HepG2 (cell line): ENCODE data around the gene PRXL2B. TPM values are rescaled to one million over a fixed set of nuclear protein-coding genes. Genes with fewer than 3 reads are reported as not detected.

ENCODE experiments used
- ATAC-seq: fragments of 200-7000 bp; cut with Tn5 transposase; 3 replicates; pipeline ENCODE4 v1.9.1; 2020; ENCODE audit warnings: mild to moderate bottlenecking, moderate library complexity
- BruUV-seq: library from RNA; stranded (reverse); fragments of 400-500 nt; replicated peaks from 2 replicates; lab custom pipeline; 2021; lab: Mats Ljungman, UMichigan
- CTCF ChIA-PET: fragments of 300-600 bp; formaldehyde crosslinking; extraction: SDS; loops from one replicate; lab custom pipeline; 2021; ENCODE audit warnings: low total read pairs, inconsistent platforms, low intra/inter-chr PET ratio; lab: Yijun Ruan, JAX
- POLR2A ChIA-PET: fragments of 350-600 bp; sonication (Branson Sonifier 250); formaldehyde crosslinking; loops from one replicate; lab custom pipeline; 2020; ENCODE audit warnings: antibody characterized with exemption, inconsistent platforms; lab: Yijun Ruan, JAX
- DNase-seq: peaks from one replicate; pipeline ENCODE4 v3.0.0-alpha.2; 2015; ENCODE audit warnings: low spot score
- FAIRE-seq: peaks from 3 replicates; lab custom pipeline; 2011; peaks lifted over from hg19 to GRCh38; lab: Jason Lieb, UNC
- H2AFZ ChIP-seq: one replicate; pipeline ENCODE4 v1.6.1; 2011; ENCODE audit warnings: low read length, inconsistent platforms
- H3K27ac ChIP-seq: fragments of 300-600 bp; 3 replicates; pipeline ENCODE4 v1.8.0; 2011; ENCODE audit warnings: mixed run types, mild to moderate bottlenecking, mixed read lengths, low read length, inconsistent platforms; ENCODE audit not compliant: insufficient read depth; ENCODE audit errors: extremely low read length
- H3K27me3 ChIP-seq, 2 experiments: fragments of 200-600 bp in 1 of 2; 2 replicates in 1 of 2; 3 replicates in 1 of 2; pipeline versions ENCODE4 v1.6.0 to v1.8.0; 2011; ENCODE audit warnings: low read length in 2 of 2, mild to moderate bottlenecking in 2 of 2, moderate library complexity in 2 of 2, inconsistent platforms in 1 of 2; ENCODE audit not compliant: insufficient read depth in 2 of 2, control insufficient read depth in 1 of 2
- H3K36me3 ChIP-seq, 2 experiments: fragments of 200-600 bp in 1 of 2; replicated peaks in 1 of 2; 2 replicates in 1 of 2; 3 replicates in 1 of 2; pipeline versions ENCODE4 v1.5.1 to v1.8.0; 2011; ENCODE audit warnings: low read length in 2 of 2, inconsistent platforms in 1 of 2; ENCODE audit not compliant: insufficient read depth in 2 of 2, control insufficient read depth in 1 of 2
- H3K4me1 ChIP-seq: 2 replicates; pipeline ENCODE4 v1.5.1; 2012; ENCODE audit warnings: low read length, inconsistent platforms; ENCODE audit not compliant: insufficient read depth
- H3K4me2 ChIP-seq: 2 replicates; pipeline ENCODE4 v1.6.0; 2011; ENCODE audit warnings: low read depth, low read length, inconsistent platforms
- H3K4me3 ChIP-seq, 3 experiments: fragments of 200-600 bp in 1 of 3; sonication (generic), shearing (Covaris generic) in 1 of 3; replicated peaks in 1 of 3; 2 replicates each; pipeline ENCODE4 v1.5.1; 2011 to 2016; ENCODE audit warnings: low read length in 3 of 3, inconsistent platforms in 2 of 3, low read depth in 2 of 3, mild to moderate bottlenecking in 2 of 3, control low read depth in 1 of 3, mixed read lengths in 1 of 3; ENCODE audit not compliant: insufficient read depth in 1 of 3
- H3K79me2 ChIP-seq: one replicate; pipeline ENCODE4 v1.6.1; 2011; ENCODE audit warnings: low read length, inconsistent platforms; ENCODE audit not compliant: insufficient read depth
- H3K9ac ChIP-seq: 2 replicates; pipeline ENCODE4 v1.6.0; 2011; ENCODE audit warnings: mild to moderate bottlenecking, low read depth, low read length, inconsistent platforms; ENCODE audit not compliant: insufficient read depth
- H3K9me3 ChIP-seq: 2 replicates; pipeline ENCODE4 v1.5.1; 2012; ENCODE audit warnings: mild to moderate bottlenecking, low read length
- H4K20me1 ChIP-seq: 2 replicates; pipeline ENCODE4 v1.6.0; 2011; ENCODE audit warnings: inconsistent platforms, mild to moderate bottlenecking, low read length, moderate library complexity; ENCODE audit not compliant: insufficient read depth
- TCF7L2 ChIP-seq: IDR thresholded peaks from 2 replicates; pipeline ENCODE4 v1.6.1; 2011; ENCODE audit warnings: mild to moderate bottlenecking, low read depth, low read length, moderate library complexity
- WGBS: methylation state at CpG from one replicate; pipeline ENCODE4 v1.1.6; 2017; ENCODE audit warnings: low lambda C conversion rate; 5-methylcytosine and 5-hydroxymethylcytosine counted together
- in situ Hi-C: cut with HindIII; loops from 2 replicates; pipeline ENCODE4 v1.10.0; 2017; ENCODE audit warnings: low pct_unique_long_range_greater_than_20kb; ENCODE audit not compliant: extremely low pct_ligation_motif_present
- intact Hi-C: fragments of 100-400 bp; cut with micrococcal nuclease; formaldehyde crosslinking; loops from one replicate; pipeline ENCODE4 v1.10.0; 2022; ENCODE audit not compliant: unreplicated experiment
- polyA plus RNA-seq, 8 experiments: library from polyadenylated mRNA; depleted of rRNA in 3 of 8; stranded (reverse) in 7 of 8; unstranded in 1 of 8; fragments of >200 nt; fragmentation: Illumina TruSeq in 4 of 8; extraction: Trizol in 4 of 8; gene quantifications; 2 replicates each; pipeline versions ENCODE4 v1.2.1 to v1.2.3, GENCODE V29; 2011 to 2016; ENCODE audit warnings: low read depth in 4 of 8, missing spikeins in 1 of 8, mixed read lengths in 1 of 8; ENCODE audit not compliant: insufficient read depth in 1 of 8
- total RNA-seq, 5 experiments: library from RNA; depleted of rRNA; stranded (reverse); fragments of >200 nt; fragmentation: Illumina TruSeq; extraction: Trizol; gene quantifications; 2 replicates each; pipeline ENCODE4 v1.2.3, GENCODE V29; 2016; ENCODE audit warnings: low read depth in 1 of 5
- TF ChIP-seq, protein P1 (sequence below): IDR thresholded peaks from 2 replicates; pipeline ENCODE4 v1.6.1; 2012; ENCODE audit warnings: low read depth, low read length, improper control_type of control experiment
- TF ChIP-seq, protein P2 (sequence below): sonication (generic); formaldehyde crosslinking; IDR thresholded peaks from 2 replicates; pipeline ENCODE4 v1.8.1; 2023; ENCODE audit warnings: mild to moderate bottlenecking, moderate library complexity, missing genetic modification reagents
- TF ChIP-seq, protein P3 (sequence below): sonication (generic); formaldehyde crosslinking; conservative IDR thresholded peaks from 2 replicates; pipeline ENCODE4 v1.4.0; 2020; ENCODE audit warnings: missing genetic modification reagents
- TF ChIP-seq, protein P4 (sequence below): sonication (generic); formaldehyde crosslinking; IDR thresholded peaks from 2 replicates; pipeline ENCODE4 v1.5.0; 2020; ENCODE audit warnings: missing genetic modification reagents

PRXL2B gene
- total and polyA plus RNA-seq, 2 of the 13 experiments (the other 11 are each of a cell fraction or from before 2014, with no cell fraction given), result 16.8 to 22.1 TPM

DNA sequence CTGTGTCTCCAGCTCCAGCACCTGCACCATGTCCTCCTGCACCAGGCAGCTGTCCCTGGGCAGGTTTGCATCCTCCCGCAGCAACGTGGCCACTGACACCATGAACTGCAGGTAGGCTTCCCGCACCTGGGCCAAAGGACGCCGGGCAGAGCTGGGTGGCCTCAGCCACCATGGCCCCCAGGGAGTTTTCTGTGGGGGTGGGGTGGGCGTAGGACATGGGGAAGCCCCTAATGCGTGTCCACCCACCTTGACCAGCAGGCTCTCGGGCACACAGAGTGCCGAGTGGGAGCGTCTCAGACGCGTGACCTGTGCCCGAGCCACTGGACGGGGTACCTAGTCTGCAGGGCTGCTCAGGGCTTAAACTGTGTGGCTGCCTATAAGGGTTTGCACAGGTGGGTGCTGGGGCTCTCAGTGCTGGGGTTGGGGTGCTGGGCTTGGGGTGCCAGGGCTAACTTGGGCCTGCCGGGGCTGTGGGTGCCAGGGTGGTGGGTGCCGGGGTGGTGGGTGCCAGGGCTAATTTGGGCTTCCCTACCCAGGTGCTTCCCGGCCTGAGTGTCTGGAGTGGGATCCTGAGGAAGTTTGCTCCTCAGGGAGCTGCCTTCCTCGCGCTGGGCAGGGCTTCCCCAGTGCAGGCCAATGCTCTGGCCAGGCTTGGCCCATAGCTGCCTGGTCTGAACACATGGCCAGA, 17.7 kb downstream of the PRXL2B start (continued):
- TF ChIP-seq, protein P1, sequence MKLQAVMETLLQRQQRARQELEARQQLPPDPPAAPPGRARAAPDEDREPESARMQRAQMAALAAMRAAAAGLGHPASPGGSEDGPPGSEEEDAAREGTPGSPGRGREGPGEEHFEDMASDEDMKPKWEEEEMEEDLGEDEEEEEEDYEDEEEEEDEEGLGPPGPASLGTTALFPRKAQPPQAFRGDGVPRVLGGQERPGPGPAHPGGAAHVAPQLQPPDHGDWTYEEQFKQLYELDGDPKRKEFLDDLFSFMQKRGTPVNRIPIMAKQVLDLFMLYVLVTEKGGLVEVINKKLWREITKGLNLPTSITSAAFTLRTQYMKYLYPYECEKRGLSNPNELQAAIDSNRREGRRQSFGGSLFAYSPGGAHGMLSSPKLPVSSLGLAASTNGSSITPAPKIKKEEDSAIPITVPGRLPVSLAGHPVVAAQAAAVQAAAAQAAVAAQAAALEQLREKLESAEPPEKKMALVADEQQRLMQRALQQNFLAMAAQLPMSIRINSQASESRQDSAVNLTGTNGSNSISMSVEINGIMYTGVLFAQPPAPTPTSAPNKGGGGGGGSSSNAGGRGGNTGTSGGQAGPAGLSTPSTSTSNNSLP, result no peak
- no peak for TF ChIP-seq TCF7L2
- TF ChIP-seq, protein P2, sequence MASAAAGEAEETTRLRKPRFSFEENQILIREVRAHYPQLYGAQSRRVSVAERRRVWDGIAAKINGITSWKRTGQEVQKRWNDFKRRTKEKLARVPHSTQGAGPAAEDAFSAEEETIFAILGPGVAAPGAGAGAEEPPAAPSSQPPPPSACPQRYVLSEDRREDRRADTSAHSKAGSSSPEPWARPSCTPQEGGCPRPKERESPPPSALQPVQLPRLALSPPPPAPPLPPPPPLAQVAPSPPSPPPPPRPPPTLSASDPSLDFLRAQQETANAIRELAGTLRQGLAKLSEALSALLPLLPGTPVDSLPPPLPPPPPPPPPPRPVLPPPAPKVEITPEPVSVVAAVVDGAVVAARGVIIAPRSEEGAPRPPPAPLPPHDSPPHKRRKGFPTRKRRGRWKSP (CRISPR knock-in tag), result no peak
- TF ChIP-seq, protein P3, sequence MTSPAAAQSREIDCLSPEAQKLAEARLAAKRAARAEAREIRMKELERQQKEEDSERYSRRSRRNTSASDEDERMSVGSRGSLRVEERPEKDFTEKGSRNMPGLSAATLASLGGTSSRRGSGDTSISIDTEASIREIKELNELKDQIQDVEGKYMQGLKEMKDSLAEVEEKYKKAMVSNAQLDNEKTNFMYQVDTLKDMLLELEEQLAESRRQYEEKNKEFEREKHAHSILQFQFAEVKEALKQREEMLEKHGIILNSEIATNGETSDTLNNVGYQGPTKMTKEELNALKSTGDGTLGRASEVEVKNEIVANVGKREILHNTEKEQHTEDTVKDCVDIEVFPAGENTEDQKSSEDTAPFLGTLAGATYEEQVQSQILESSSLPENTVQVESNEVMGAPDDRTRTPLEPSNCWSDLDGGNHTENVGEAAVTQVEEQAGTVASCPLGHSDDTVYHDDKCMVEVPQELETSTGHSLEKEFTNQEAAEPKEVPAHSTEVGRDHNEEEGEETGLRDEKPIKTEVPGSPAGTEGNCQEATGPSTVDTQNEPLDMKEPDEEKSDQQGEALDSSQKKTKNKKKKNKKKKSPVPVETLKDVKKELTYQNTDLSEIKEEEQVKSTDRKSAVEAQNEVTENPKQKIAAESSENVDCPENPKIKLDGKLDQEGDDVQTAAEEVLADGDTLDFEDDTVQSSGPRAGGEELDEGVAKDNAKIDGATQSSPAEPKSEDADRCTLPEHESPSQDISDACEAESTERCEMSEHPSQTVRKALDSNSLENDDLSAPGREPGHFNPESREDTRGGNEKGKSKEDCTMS, result no peak
- TF ChIP-seq, all 625 proteins: peak for 0

DNA sequence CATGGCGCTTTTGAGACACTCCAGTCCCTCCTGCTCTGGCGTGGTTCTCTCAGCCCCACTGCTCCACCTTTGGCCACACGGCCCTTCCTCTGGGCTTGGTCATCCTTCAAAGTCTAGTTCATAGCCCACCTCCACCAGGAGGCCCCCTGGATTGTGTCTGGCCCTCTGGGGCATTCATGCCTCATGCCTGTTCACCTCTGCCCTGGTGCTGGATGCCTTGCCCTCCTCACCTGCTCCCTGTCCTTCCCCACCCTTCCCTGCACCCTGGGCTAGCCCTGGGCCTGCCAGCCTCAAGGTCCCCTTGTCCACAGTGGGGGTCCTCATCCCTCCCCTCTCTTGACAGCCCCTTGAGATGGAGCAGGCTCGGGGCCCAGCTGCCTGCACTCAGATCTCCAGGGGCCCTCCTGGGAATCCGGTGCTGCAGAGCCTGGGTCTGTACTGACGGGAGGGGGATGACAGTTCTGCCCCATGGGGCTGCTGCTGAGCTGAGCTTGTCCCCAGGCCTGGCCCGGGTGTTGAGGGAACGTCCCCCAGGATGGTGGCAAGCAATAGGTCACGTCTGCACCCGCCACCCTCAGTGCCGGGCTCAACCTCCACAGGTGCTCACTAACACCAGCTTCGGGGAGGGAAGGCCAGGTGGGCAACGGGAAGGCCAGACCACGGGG, 18.4 kb downstream of the PRXL2B start:
- Histone ChIP-seq H3K79me2 (no peaks in the 10 kb centered on the region), H3K27me3 (peaks cover 13 to 65% of the 10 kb centered on the region in 2 experiments; a peak in 4 of 5 replicates), H3K27ac (no peak overlapping the region), H2AFZ (no peak overlapping the region), H3K4me1 (no peaks in the 10 kb centered on the region), H3K36me3 (no peaks in the 10 kb centered on the region), H3K9ac (no peak overlapping the region), H3K9me3 (no peaks in the 10 kb centered on the region), H3K4me3 (no peak overlapping the region), H4K20me1 (no peaks in the 10 kb centered on the region), H3K4me2 (no peak overlapping the region)
- no peak; the same call in 2 of the 3 replicates for ATAC-seq
- WGBS, result 0% methylated on average over 6 of the region's 14 CpGs
- POLR2A ChIA-PET, result no interaction called here
- intact Hi-C loops, result no loop called here
- BruUV-seq, result no TSS peak
- no peak for FAIRE-seq
- no peak for DNase-seq
- CTCF ChIA-PET, result no interaction called here
- TF ChIP-seq, protein P4, sequence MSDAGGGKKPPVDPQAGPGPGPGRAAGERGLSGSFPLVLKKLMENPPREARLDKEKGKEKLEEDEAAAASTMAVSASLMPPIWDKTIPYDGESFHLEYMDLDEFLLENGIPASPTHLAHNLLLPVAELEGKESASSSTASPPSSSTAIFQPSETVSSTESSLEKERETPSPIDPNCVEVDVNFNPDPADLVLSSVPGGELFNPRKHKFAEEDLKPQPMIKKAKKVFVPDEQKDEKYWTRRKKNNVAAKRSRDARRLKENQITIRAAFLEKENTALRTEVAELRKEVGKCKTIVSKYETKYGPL (CRISPR knock-in tag), result no peak
- in situ Hi-C loops, result no loop called here
